Measurements from ENCODE around the gene BCL2.
"Not testable (repeated sequence)": the region's sequence is repeated elsewhere in the genome, so short reads cannot be mapped to it uniquely, and the experiment has no call there.

Gene BCL2

GRCh38 chr18:63257453-63257852, 62.1 kb downstream of the BCL2 start:
- DNase-seq, result no peak

GRCh38 chr18:63255435-63255834, 64.1 kb downstream of the BCL2 start:
- DNase-seq, result no peak

GRCh38 chr18:63254716-63255399, 64.7 kb downstream of the BCL2 start:
- no peak for DNase-seq

- no peak for DNase-seq
Observed at GRCh38 chr18:63253428-63254372, 65.9 kb downstream of the BCL2 start.

GRCh38 chr18:63253014-63253413, 66.6 kb downstream of the BCL2 start:
- DNase-seq, result no peak

GRCh38 chr18:63249771-63250170, 69.8 kb downstream of the BCL2 start:
- no peak for DNase-seq

- no peak for DNase-seq
Observed at GRCh38 chr18:63247926-63248325, 71.6 kb downstream of the BCL2 start.

- no peak for DNase-seq
Observed at GRCh38 chr18:63247506-63247905, 72.1 kb downstream of the BCL2 start.

GRCh38 chr18:63245600-63245999, 74.0 kb downstream of the BCL2 start:
- DNase-seq, result no peak

- DNase-seq, result no peak
Observed at GRCh38 chr18:63244607-63245006, 75.0 kb downstream of the BCL2 start.

GRCh38 chr18:63241760-63242159, 77.8 kb downstream of the BCL2 start:
- DNase-seq, result no peak

- DNase-seq, result no peak
Observed at GRCh38 chr18:63241317-63241712, 78.3 kb downstream of the BCL2 start.

- no peak for DNase-seq
Observed at GRCh38 chr18:63240531-63241316, 78.8 kb downstream of the BCL2 start.

- DNase-seq, result no peak
Observed at GRCh38 chr18:63238693-63239075, 80.9 kb downstream of the BCL2 start.

- no peak for DNase-seq
Observed at GRCh38 chr18:63237881-63238692, 81.5 kb downstream of the BCL2 start.

GRCh38 chr18:63236921-63237846, 82.4 kb downstream of the BCL2 start:
- DNase-seq, result no peak

GRCh38 chr18:63236406-63236805, 83.2 kb downstream of the BCL2 start:
- DNase-seq, result no peak

- not testable (repeated sequence) for DNase-seq
Observed at GRCh38 chr18:63235920-63236319, 83.6 kb downstream of the BCL2 start.

- DNase-seq, result no peak
Observed at GRCh38 chr18:63234841-63235240, 84.7 kb downstream of the BCL2 start.

GRCh38 chr18:63234432-63234831, 85.1 kb downstream of the BCL2 start:
- no peak for DNase-seq

- DNase-seq, result no peak
Observed at GRCh38 chr18:63233334-63233733, 86.2 kb downstream of the BCL2 start.
